ENCODE measurements around the gene TMEM204. TPM values are rescaled to one million over a fixed set of nuclear protein-coding genes. Genes with fewer than 3 reads are reported as not detected.

TMEM204 gene
- total and polyA plus RNA-seq, 3 experiments from 2014 or later: 27.1 to 68.4 (median 30.9) TPM

DNA sequence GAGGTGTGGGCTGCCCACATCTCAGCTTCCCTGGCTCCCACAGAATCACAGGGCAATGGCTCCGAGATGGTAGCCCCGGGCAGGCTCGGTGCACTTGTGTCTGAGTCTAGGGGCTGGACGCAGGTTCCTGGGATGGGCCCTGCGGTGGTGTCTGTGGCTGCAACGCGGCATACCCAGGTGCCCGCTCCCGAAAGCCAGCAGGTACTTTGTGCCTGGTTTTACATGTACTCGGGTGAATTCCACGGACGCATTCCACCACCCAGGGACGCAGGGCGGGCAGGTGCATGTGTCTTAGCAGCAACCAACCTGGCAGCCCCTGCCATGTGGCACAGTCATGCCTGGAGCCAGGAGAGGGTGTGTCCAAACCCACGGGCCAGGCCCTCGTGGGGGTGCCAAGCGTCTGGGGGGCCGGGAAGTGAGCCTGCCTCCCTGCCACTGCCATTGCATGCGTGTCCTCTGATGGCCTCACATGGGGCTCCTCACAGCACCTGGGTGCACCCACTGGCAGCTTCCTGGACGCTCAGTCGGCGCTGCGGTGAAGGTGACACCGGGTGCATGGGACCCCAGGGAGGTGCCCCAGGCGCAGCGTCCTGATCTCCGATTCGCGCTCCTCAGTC lies 4.4 kb upstream of the TMEM204 start:
- peaks cover 47% of the 10 kb centered on the region for H3K4me1 ChIP-seq (ENCODE audit: insufficient read depth, low read length)

DNA sequence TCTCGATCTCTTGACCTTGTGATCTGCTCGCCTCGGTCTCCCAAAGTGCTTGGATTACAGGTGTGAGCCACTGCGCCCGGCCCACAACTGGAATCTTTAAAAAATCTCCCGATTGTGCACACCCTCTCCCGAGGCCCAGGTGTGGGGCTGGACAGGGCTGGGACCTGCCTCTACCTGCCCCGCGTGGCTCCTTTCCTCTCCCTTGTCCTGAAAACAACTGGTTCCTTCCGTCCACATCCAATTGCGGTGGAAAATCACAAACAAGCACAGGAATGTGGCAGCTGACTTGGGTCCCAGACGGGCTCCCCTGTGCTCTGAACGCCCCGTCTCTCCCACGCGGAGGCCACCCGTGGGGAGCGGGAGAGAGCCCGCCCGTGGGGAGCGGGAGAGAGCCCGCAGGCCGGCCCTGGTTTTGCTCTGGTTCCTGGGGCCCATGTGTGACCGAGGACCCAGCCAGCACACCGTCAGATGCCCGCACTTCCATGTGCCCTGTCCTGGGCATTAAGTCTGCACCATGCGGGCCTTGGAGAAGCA lies 3.0 kb upstream of the TMEM204 start:
- H3K27me3 ChIP-seq (ENCODE audit: insufficient read depth, low read length, poor library complexity, severe bottlenecking): no peaks in the 10 kb centered on the region
- POLR2A ChIA-PET: no interaction called here
- no peak overlapping the region for H3K4me3 Mint-ChIP-seq
- peaks cover 22 to 54% (median 25%) of the 10 kb centered on the region in 3 donors for H3K4me1 Mint-ChIP-seq
- no peak overlapping the region for H3K4me3 ChIP-seq (ENCODE audit: low read length)
- CTCF ChIA-PET: no interaction called here
- H3K36me3 Mint-ChIP-seq: peaks cover 3 to 17% (median 5%) of the 10 kb centered on the region in 3 donors
- H3K27me3 Mint-ChIP-seq: no peaks in the 10 kb centered on the region
- no peaks in the 10 kb centered on the region for H3K9me3 Mint-ChIP-seq
- H3K27ac ChIP-seq (ENCODE audit: low read depth, low read length): no peak overlapping the region
- no peaks in the 10 kb centered on the region for H3K9me3 ChIP-seq (ENCODE audit: low read length)
- H3K4me1 ChIP-seq (ENCODE audit: insufficient read depth, low read length): peaks cover 44% of the 10 kb centered on the region
- no peak for DNase-seq
- H3K36me3 ChIP-seq (ENCODE audit: insufficient read depth, low read length): no peaks in the 10 kb centered on the region
- H3K27ac Mint-ChIP-seq: peak overlapping the region in 3 of 8 donors; percentile 22 to 64 (median 60)

More for the DNA sequence above, 4.4 kb upstream of the TMEM204 start:
- peaks cover 0 to 6% (median 0%) of the 10 kb centered on the region in 3 donors for H3K36me3 Mint-ChIP-seq
- H3K27ac ChIP-seq (ENCODE audit: low read depth, low read length): no peak overlapping the region
- peak overlapping the region in 4 of 8 donors; percentile 16 to 60 (median 33) for H3K27ac Mint-ChIP-seq
- no peaks in the 10 kb centered on the region for H3K27me3 Mint-ChIP-seq
- H3K4me3 ChIP-seq (ENCODE audit: low read length): no peak overlapping the region
- no peaks in the 10 kb centered on the region for H3K9me3 Mint-ChIP-seq
- H3K4me3 Mint-ChIP-seq: no peak overlapping the region
- peak in 1 of 5 donors; percentile 34 for DNase-seq
- CTCF ChIA-PET: no interaction called here
- POLR2A ChIA-PET: no interaction called here
- no peaks in the 10 kb centered on the region for H3K36me3 ChIP-seq (ENCODE audit: insufficient read depth, low read length)
- no peaks in the 10 kb centered on the region for H3K9me3 ChIP-seq (ENCODE audit: low read length)
- H3K27me3 ChIP-seq (ENCODE audit: insufficient read depth, low read length, poor library complexity, severe bottlenecking): no peaks in the 10 kb centered on the region
- H3K4me1 Mint-ChIP-seq: peaks cover 16 to 56% (median 17%) of the 10 kb centered on the region in 3 donors

DNA sequence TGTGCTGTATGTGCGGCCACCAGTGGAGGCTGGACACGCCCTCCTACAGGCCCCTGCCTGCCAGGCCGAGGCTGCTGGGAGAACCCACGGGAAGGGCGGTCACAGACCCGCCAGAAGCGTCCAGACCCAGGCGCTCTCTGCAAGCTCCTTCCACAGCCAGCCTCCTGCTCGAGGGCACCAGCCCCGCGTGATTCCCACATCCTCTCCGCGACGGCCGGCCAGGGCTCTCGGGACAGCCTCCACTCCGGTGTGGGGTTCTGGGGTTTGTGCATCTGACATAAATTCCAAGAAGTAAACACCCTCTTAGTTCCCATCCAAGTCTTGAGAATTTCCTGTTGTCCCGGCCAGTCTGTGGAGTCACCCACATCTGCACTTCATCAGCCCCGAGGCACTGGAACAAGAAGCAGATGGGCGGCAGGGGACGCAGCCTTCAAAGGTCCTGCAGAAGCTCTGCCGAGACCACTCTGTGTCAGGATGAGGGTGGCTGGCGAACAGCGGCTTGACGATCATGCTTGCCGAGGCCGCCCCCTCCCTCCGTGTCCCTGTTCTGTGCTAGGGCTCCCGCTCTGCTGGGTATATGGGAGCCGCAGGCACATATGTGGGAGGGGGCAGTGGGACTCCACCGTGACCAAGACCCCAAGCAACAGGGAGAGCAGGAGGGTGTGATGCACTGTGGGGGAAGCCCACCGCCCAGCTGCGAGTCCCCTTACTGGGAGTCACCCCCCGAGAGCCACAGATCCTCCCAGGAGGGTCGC lies 2.4 kb upstream of the TMEM204 start:
- peaks cover 3 to 24% (median 5%) of the 10 kb centered on the region in 3 donors for H3K36me3 Mint-ChIP-seq
- H3K27ac Mint-ChIP-seq: peak overlapping the region in 1 of 8 donors; percentile 40
- no peak overlapping the region for H3K27ac ChIP-seq (ENCODE audit: low read depth, low read length)

DNA sequence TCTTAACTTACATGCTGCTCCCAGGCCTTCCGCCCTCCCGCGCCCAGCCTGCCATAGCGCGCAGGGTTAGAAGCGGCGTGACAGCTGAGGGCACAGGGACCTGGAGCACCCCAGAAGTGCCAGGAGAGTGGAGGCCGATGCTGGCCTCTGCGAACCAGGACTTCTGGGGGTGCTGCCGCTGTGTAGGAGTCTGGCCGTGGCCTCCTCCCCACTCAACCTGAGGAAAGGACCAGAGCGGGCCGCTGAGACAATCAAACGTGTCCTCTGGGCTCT lies 1.9 kb upstream of the TMEM204 start:
- H3K4me1 Mint-ChIP-seq: peaks cover 23 to 50% (median 25%) of the 10 kb centered on the region in 3 donors
- H3K9me3 ChIP-seq (ENCODE audit: low read length): no peaks in the 10 kb centered on the region
- peaks cover under 1% of the 10 kb centered on the region for H3K36me3 ChIP-seq (ENCODE audit: insufficient read depth, low read length)
- H3K9me3 Mint-ChIP-seq: no peaks in the 10 kb centered on the region
- no peaks in the 10 kb centered on the region for H3K27me3 Mint-ChIP-seq
- H3K4me3 ChIP-seq (ENCODE audit: low read length): no peak overlapping the region
- no peak for DNase-seq
- ChIA-PET CTCF (interaction anchor here (1.9 kb wide), 1 partner anchor 174 kb away, joined by 5 read pairs; the partner anchor contains the start of gene MAPK8IP3), POLR2A (no interaction called here)
- H3K27ac Mint-ChIP-seq: no peak overlapping the region
- H3K27me3 ChIP-seq (ENCODE audit: insufficient read depth, low read length, poor library complexity, severe bottlenecking): no peaks in the 10 kb centered on the region
- peak overlapping the region in 1 of 7 donors; percentile 27 for H3K4me3 Mint-ChIP-seq
- H3K4me1 ChIP-seq (ENCODE audit: insufficient read depth, low read length): peaks cover 43% of the 10 kb centered on the region
- H3K27ac ChIP-seq (ENCODE audit: low read depth, low read length): no peak overlapping the region
- H3K36me3 Mint-ChIP-seq: peaks cover 4 to 29% (median 5%) of the 10 kb centered on the region in 3 donors

More for the DNA sequence above, 2.4 kb upstream of the TMEM204 start:
- Mint-ChIP-seq H3K4me3 (peak overlapping the region in 2 of 7 donors; percentile 27 to 39), H3K9me3 (no peaks in the 10 kb centered on the region), H3K27me3 (no peaks in the 10 kb centered on the region), H3K4me1 (peaks cover 18 to 50% (median 25%) of the 10 kb centered on the region in 3 donors)
- no peaks in the 10 kb centered on the region for H3K9me3 ChIP-seq (ENCODE audit: low read length)
- DNase-seq: no peak
- H3K27me3 ChIP-seq (ENCODE audit: insufficient read depth, low read length, poor library complexity, severe bottlenecking): no peaks in the 10 kb centered on the region
- H3K4me3 ChIP-seq (ENCODE audit: low read length): no peak overlapping the region
- CTCF ChIA-PET: interaction anchor here (1.9 kb wide), 1 partner anchor 175 kb away, joined by 5 read pairs; the partner anchor contains the start of gene MAPK8IP3
- H3K4me1 ChIP-seq (ENCODE audit: insufficient read depth, low read length): peaks cover 41% of the 10 kb centered on the region
- POLR2A ChIA-PET: no interaction called here
- H3K36me3 ChIP-seq (ENCODE audit: insufficient read depth, low read length): no peaks in the 10 kb centered on the region

DNA sequence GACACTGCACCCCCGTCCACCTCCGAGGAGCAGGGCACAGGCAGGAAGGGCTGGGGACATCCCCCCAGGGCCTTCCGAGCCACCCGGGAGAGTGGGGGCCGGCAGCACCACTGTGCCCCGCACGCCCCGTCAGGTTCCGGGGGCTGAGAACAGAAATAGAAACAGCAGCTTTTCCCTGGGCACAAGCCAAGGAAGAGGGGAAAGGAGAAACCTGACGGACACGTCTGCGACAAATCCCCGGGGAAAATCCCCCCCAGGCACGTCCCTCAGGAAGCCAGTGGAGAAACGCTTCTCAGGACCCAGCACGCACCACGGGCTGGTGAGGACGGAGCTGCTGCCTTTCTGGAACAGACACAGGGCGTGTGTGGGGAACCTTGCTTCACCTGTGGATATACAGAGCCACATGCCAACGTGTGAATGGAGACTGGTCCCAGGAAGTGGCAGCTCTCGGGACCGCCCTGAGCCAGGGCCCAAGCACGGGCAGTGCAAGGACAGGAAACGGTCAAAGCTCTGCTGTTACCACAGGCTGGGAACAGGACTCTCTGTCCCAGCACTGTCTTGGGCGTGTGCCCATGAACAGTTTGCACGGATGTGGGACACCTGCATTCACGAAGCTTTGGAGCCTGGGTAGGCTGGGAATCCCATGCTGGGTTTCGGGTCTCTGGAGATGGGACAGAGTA lies 1.2 kb upstream of the TMEM204 start:
- ChIA-PET CTCF (interaction anchor here (1.3 to 2.1 kb wide), 3 partner anchors 17 to 174 kb away, joined by 3 to 5 read pairs (median 5); partner anchors contain the start of genes MAPK8IP3 and TELO2), POLR2A (interaction anchor here (0.6 to 1.4 kb wide), 2 partner anchors 39 to 224 kb away, joined by 6 to 8 read pairs; partner anchors contain the start of gene TELO2)
- Mint-ChIP-seq H3K36me3 (peaks cover 8 to 35% (median 9%) of the 10 kb centered on the region in 3 donors), H3K9me3 (no peaks in the 10 kb centered on the region), H3K27me3 (no peaks in the 10 kb centered on the region), H3K4me1 (peaks cover 26 to 50% (median 29%) of the 10 kb centered on the region in 3 donors), H3K4me3 (peak overlapping the region; percentile 27 to 100 (median 98)), H3K27ac (peak overlapping the region in 4 of 8 donors; percentile 32 to 84 (median 58))
- peaks cover 7% of the 10 kb centered on the region for H3K36me3 ChIP-seq (ENCODE audit: insufficient read depth, low read length)
- no peak overlapping the region for H3K4me3 ChIP-seq (ENCODE audit: low read length)
- no peaks in the 10 kb centered on the region for H3K27me3 ChIP-seq (ENCODE audit: insufficient read depth, low read length, poor library complexity, severe bottlenecking)
- peak in 1 of 5 donors; percentile 39 for DNase-seq
- H3K27ac ChIP-seq (ENCODE audit: low read depth, low read length): no peak overlapping the region
- peaks cover 43% of the 10 kb centered on the region for H3K4me1 ChIP-seq (ENCODE audit: insufficient read depth, low read length)
- H3K9me3 ChIP-seq (ENCODE audit: low read length): no peaks in the 10 kb centered on the region

DNA sequence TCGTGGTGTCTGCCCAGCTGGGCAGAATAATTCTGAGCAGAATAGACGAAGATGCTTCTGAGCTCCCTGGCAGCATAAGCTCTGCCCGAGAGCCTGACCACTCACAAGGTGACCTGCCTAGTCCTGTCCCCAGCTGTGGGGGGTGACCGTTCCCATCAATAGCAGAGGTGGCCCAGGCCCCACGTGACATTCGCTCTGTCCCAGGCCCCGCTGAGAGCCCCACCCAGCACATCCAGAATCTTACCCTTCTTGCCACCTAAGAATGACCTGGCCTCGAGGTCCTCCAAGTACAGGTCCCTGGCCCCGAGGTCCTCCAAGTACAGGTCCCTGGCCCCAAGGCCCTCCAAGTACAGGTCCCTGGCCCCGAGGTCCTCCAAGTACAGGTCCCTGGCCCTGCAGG lies 695 bp upstream of the TMEM204 start:
- Mint-ChIP-seq H3K4me1 (peaks cover 29 to 50% (median 33%) of the 10 kb centered on the region in 3 donors), H3K9me3 (no peaks in the 10 kb centered on the region), H3K27ac (peak overlapping the region in 7 of 8 donors; percentile 26 to 99 (median 66)), H3K4me3 (peak overlapping the region in 6 of 7 donors; percentile 92 to 100 (median 98)), H3K27me3 (no peaks in the 10 kb centered on the region), H3K36me3 (peaks cover 8 to 41% (median 10%) of the 10 kb centered on the region in 3 donors)
- peak in 1 of 5 donors; percentile 43 for DNase-seq
- CTCF ChIA-PET: interaction anchor here (1.0 to 2.1 kb wide), 6 partner anchors 11 to 173 kb away, joined by 3 to 5 read pairs (median 4); partner anchors contain the start of genes MAPK8IP3 and TELO2
- no peaks in the 10 kb centered on the region for H3K27me3 ChIP-seq (ENCODE audit: insufficient read depth, low read length, poor library complexity, severe bottlenecking)
- POLR2A ChIA-PET: interaction anchor here (0.6 to 1.4 kb wide), 6 partner anchors 25 to 223 kb away, joined by 3 to 8 read pairs (median 5); partner anchors contain the start of genes MAPK8IP3, TELO2 and UQCC4
- H3K27ac ChIP-seq (ENCODE audit: low read depth, low read length): no peak overlapping the region
- H3K36me3 ChIP-seq (ENCODE audit: insufficient read depth, low read length): peaks cover 13% of the 10 kb centered on the region
- no peaks in the 10 kb centered on the region for H3K9me3 ChIP-seq (ENCODE audit: low read length)
- peak overlapping the region; percentile 77 for H3K4me3 ChIP-seq (ENCODE audit: low read length)
- H3K4me1 ChIP-seq (ENCODE audit: insufficient read depth, low read length): peaks cover 43% of the 10 kb centered on the region
